Psoas muscle (tissue), 8 donors: Measurements from ENCODE around the gene HSF5. TPM values are rescaled to one million over a fixed set of nuclear protein-coding genes. Genes with fewer than 3 reads are reported as not detected.

Experiments used
- ATAC-seq, 4 donors: fragments of 200-7000 bp; cut with Tn5 transposase; one replicate each; pipeline ENCODE4 v1.9.1; 2020; ENCODE audit warnings: moderate library complexity in 3 of 4, mild to moderate bottlenecking in 2 of 4
- DNase-seq, 2 donors: peaks; one replicate each; pipeline ENCODE4 v3.0.0-alpha.2; 2020
- H3K27ac ChIP-seq: fragments of 200-600 bp; one replicate; pipeline ENCODE4 v1.8.0; 2022
- H3K27me3 ChIP-seq, 3 donors: fragments of 200-600 bp in 1 of 3; one replicate each; pipeline versions ENCODE4 v1.6.1 to v1.8.0; 2013 to 2022; ENCODE audit warnings: low read length in 2 of 3, mild to moderate bottlenecking in 2 of 3, moderate library complexity in 1 of 3; ENCODE audit not compliant: insufficient read depth in 3 of 3
- H3K36me3 ChIP-seq, 2 donors: fragments of 200-600 bp in 1 of 2; one replicate each; pipeline versions ENCODE4 v1.6.1 to v1.8.0; 2013 to 2022; ENCODE audit warnings: low read depth in 1 of 2, mild to moderate bottlenecking in 1 of 2, moderate library complexity in 1 of 2; ENCODE audit not compliant: insufficient read depth in 1 of 2
- H3K4me1 ChIP-seq: fragments of 200-600 bp; one replicate; pipeline ENCODE4 v1.8.0; 2022
- H3K4me3 ChIP-seq: fragments of 200-600 bp; one replicate; pipeline ENCODE4 v1.8.0; 2022; ENCODE audit warnings: mild to moderate bottlenecking
- H3K9me3 ChIP-seq: fragments of 200-600 bp; one replicate; pipeline ENCODE4 v1.8.0; 2022
- CTCF ChIP-seq: fragments of 200-600 bp; IDR thresholded peaks from one replicate; pipeline ENCODE4 v1.8.0; 2022; ENCODE audit warnings: antibody characterized with exemption
- WGBS, 3 donors: extraction: QIAGEN DNeasy Blood & Tissue Kit; methylation state at CpG; one replicate each; pipeline versions ENCODE4 v1.1.6 to v1.1.7; 2013; 5-methylcytosine and 5-hydroxymethylcytosine counted together
- intact Hi-C, 2 donors: fragments of 100-400 bp; cut with DNase I; formaldehyde crosslinking; loops; one replicate each; pipeline versions ENCODE4 v1.11.0 to v1.14.2; 2022
- polyA plus RNA-seq, 3 donors: library from polyadenylated mRNA; stranded (reverse); fragments of 200-250 nt; gene quantifications; one replicate each; pipeline ENCODE4 v1.2.3, GENCODE V29; 2013
- total RNA-seq, 4 donors: library from RNA; stranded (reverse); fragmentation: NEBNext Ultra II Directional in 2 of 4; extraction: Animal tissue kit (Norgen Biotek cat#: 25700) in 2 of 4; gene quantifications; one replicate each; pipeline versions ENCODE4 v1.2.1 to v1.2.4, GENCODE V29; 2021 to 2023
- donor health status: healthy with polysubstance abuse.
- donor health status: DM: no; HTN: no; CAD: no; lungs with moderate emphysema.
- donor health status: Bipolar disorder and iron deficiency.
- donor health status: healthy.
- donor health status: DM: yes; HTN: yes; CAD: no.
- donor health status: DM: no; HTN: no; CAD: no.
- donor health status: DM: no; HTN: no; CAD: no.
- donor health status: DM: yes; HTN: yes; CAD: no.

HSF5 gene
- total and polyA plus RNA-seq, 7 donors, result not detected

GRCh38 chr17:58493506-58493905, 5.3 kb upstream of the HSF5 start:
- ATAC-seq (no peak), DNase-seq (no peak)
- TF ChIP-seq CTCF, result no peak
- H3K9me3 ChIP-seq, result no peaks in the 10 kb centered on the region
- H3K27me3 ChIP-seq, result no peaks in the 10 kb centered on the region
- WGBS, 3 donors, result 88 to 92% (median 91%) methylated on average over 4 of the region's 4 CpGs
- H3K4me1 ChIP-seq, result no peaks in the 10 kb centered on the region
- intact Hi-C loops, result no loop called here
- no peak overlapping the region for H3K4me3 ChIP-seq
- peaks cover 7 to 96% of the 10 kb centered on the region in 2 donors for H3K36me3 ChIP-seq
- H3K27ac ChIP-seq, result no peak overlapping the region

GRCh38 chr17:58492238-58493121, 4.3 kb upstream of the HSF5 start:
- no peak overlapping the region for H3K27ac ChIP-seq
- WGBS, 3 donors, result 94 to 96% (median 95%) methylated on average over 11 of the region's 11 CpGs
- intact Hi-C loops, result no loop called here
- DNase-seq (no peak), ATAC-seq (no peak)
- no peaks in the 10 kb centered on the region for H3K9me3 ChIP-seq
- H3K36me3 ChIP-seq, result peaks cover 7 to 93% of the 10 kb centered on the region in 2 donors
- H3K4me3 ChIP-seq, result no peak overlapping the region
- H3K27me3 ChIP-seq, result no peaks in the 10 kb centered on the region
- H3K4me1 ChIP-seq, result no peaks in the 10 kb centered on the region
- TF ChIP-seq CTCF, result no peak

DNA sequence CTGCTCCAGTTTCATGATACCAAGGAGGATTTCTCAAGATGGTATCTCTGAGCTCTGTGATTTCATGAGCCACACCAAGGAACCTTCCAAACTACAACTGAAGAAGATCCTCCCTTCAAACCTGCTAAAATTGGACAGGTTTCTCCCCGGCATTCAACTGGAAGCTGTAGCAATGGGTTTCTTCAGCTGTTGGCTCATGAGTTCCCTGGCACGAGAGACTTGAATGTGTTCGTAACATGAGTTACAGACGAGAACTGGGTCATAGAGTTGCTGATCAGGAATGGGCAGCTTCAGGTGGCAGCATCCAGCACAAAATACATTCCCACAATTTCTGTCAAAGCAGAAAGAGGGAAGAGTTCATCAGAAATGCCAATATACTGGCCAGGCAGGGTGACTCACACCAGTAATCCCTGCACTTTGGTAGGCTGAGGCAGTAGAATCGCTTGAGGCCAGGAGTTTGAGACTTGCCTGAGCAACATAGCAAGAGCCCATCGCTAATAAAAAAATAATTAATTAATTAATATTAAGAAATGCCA, 3.4 kb upstream of the HSF5 start:
- TF ChIP-seq CTCF, result no peak
- Histone ChIP-seq H3K4me3 (no peak overlapping the region), H3K27ac (no peak overlapping the region), H3K9me3 (no peaks in the 10 kb centered on the region), H3K36me3 (peaks cover 7 to 87% of the 10 kb centered on the region in 2 donors), H3K4me1 (no peaks in the 10 kb centered on the region), H3K27me3 (no peaks in the 10 kb centered on the region)
- DNase-seq (no peak), ATAC-seq (peak in 1 of 4 donors; percentile 56)
- WGBS, 3 donors, result 68 to 92% (median 77%) methylated on average over 6 of the region's 6 CpGs
- intact Hi-C loops, result no loop called here

DNA sequence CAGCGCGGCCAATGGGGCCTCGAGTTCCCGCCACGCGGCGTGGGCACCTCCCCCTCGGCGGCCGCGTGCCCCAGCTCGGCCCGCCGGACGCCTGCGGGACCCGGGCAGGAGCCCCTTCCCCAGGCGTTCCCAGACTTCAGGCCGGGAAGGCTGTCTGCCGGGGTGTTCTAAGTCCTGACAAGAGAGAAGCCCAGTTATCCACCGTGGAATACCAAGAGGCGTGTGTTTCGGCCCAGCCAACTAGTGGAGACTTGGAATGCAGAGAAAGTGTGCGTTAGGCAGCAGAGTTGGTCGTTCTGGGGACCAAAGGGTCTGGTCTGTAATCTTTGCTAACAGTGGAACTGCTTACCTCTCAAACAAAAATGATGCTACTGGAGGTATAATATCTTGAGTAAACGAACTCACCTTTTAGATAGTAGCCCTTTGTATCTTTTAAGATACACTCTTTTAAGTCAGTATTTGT, 251 bp upstream of the HSF5 start:
- WGBS, 3 donors, result 84 to 87% (median 84%) methylated on average over 26 of the region's 26 CpGs
- H3K36me3 ChIP-seq, result peaks cover 0 to 55% of the 10 kb centered on the region in 2 donors

More for the DNA sequence above, 251 bp upstream of the HSF5 start:
- DNase-seq (no peak), ATAC-seq (no peak)
- H3K27me3 ChIP-seq, result no peaks in the 10 kb centered on the region
- H3K9me3 ChIP-seq, result no peaks in the 10 kb centered on the region
- no peaks in the 10 kb centered on the region for H3K4me1 ChIP-seq
- no peak for TF ChIP-seq CTCF
- no peak overlapping the region for H3K4me3 ChIP-seq
- intact Hi-C loops, result no loop called here
- H3K27ac ChIP-seq, result no peak overlapping the region
